NB4 (cell line): ENCODE measurements around the gene ICAM1.

Experiments used
- DNase-seq: peaks from one replicate; pipeline ENCODE4 v3.0.0; 2010; ENCODE audit warnings: low read depth
- H3K4me3 ChIP-seq: one replicate; pipeline ENCODE4 v1.5.1; 2011; ENCODE audit warnings: mild to moderate bottlenecking, low read depth, low read length, moderate library complexity
- CTCF ChIP-seq: IDR thresholded peaks from one replicate; pipeline ENCODE4 v1.5.1; 2012; ENCODE audit warnings: low read depth, low read length
- MAX ChIP-seq: IDR thresholded peaks from 2 replicates; pipeline ENCODE4 v1.6.1; 2011; ENCODE audit warnings: low read depth, low read length
- MYC ChIP-seq: IDR thresholded peaks from 2 replicates; pipeline ENCODE4 v1.6.1; 2011; ENCODE audit warnings: low read depth, low read length
- POLR2A ChIP-seq: IDR thresholded peaks from 2 replicates; pipeline ENCODE4 v1.6.1; 2011; ENCODE audit warnings: mild to moderate bottlenecking; ENCODE audit not compliant: insufficient read length; ENCODE audit errors: extremely low read depth

Gene ICAM1

GRCh38 chr19:10283301-10284064, 12.6 kb downstream of the ICAM1 start:
- no peak overlapping the region for H3K4me3 ChIP-seq
- TF ChIP-seq CTCF (no peak), MYC (no peak), MAX (no peak), POLR2A (no peak)
- no peak for DNase-seq

GRCh38 chr19:10284065-10284959, 13.4 kb downstream of the ICAM1 start:
- DNase-seq: peak; percentile 40
- TF ChIP-seq MYC (no peak), MAX (no peak), CTCF (no peak), POLR2A (no peak)

GRCh38 chr19:10284960-10285278, 14.0 kb downstream of the ICAM1 start:
- TF ChIP-seq MAX: no peak
- no peak for TF ChIP-seq POLR2A
- no peak for TF ChIP-seq CTCF
- no peak for TF ChIP-seq MYC
- no peak for DNase-seq
- H3K4me3 ChIP-seq: no peak overlapping the region

More at GRCh38 chr19:10284065-10284959, 13.4 kb downstream of the ICAM1 start:
- H3K4me3 ChIP-seq: no peak overlapping the region

- peak; percentile 71 for DNase-seq
- no peak overlapping the region for H3K4me3 ChIP-seq
Measured at GRCh38 chr19:10285393-10285792, 14.5 kb downstream of the ICAM1 start.

More at GRCh38 chr19:10285393-10285792, 14.5 kb downstream of the ICAM1 start:
- no peak for TF ChIP-seq MAX
- TF ChIP-seq MYC: no peak
- no peak for TF ChIP-seq POLR2A
- peak; percentile 19 for TF ChIP-seq CTCF
